NCI-H146 (cell line): Measurements from ENCODE around the gene ZNF611.
"Not testable (repeated sequence)": the region's sequence is repeated elsewhere in the genome, so short reads cannot be mapped to it uniquely, and the experiment has no call there.

ENCODE experiments used
- DNase-seq: peaks from one replicate; lab custom pipeline; 2025; lab: John Stamatoyannopoulos, UW

ZNF611 gene

GRCh38 chr19:52681216-52681615 is 53.6 kb downstream of the ZNF611 start:
- not testable (repeated sequence) for DNase-seq

GRCh38 chr19:52679598-52679997 is 55.2 kb downstream of the ZNF611 start:
- DNase-seq = no peak

- DNase-seq = not testable (repeated sequence)
Observed at GRCh38 chr19:52675239-52675638, 59.6 kb downstream of the ZNF611 start.

GRCh38 chr19:52673014-52673413 is 61.8 kb downstream of the ZNF611 start:
- no peak for DNase-seq

- DNase-seq = no peak
Observed at GRCh38 chr19:52670046-52670445, 64.8 kb downstream of the ZNF611 start.

GRCh38 chr19:52669586-52669985 is 65.3 kb downstream of the ZNF611 start:
- no peak for DNase-seq

- no peak for DNase-seq
Observed at GRCh38 chr19:52667972-52668371, 66.9 kb downstream of the ZNF611 start.

GRCh38 chr19:52666506-52666905 is 68.3 kb downstream of the ZNF611 start:
- DNase-seq = no peak

GRCh38 chr19:52665529-52665928 is 69.3 kb downstream of the ZNF611 start:
- no peak for DNase-seq

- no peak for DNase-seq
Observed at GRCh38 chr19:52665027-52665426, 69.8 kb downstream of the ZNF611 start.

GRCh38 chr19:52664461-52664860 is 70.4 kb downstream of the ZNF611 start:
- DNase-seq = no peak

- no peak for DNase-seq
Observed at GRCh38 chr19:52662631-52663030, 72.2 kb downstream of the ZNF611 start.

- DNase-seq = no peak
Observed at GRCh38 chr19:52660981-52661380, 73.9 kb downstream of the ZNF611 start.

- DNase-seq = no peak
Observed at GRCh38 chr19:52659013-52659412, 75.8 kb downstream of the ZNF611 start.

GRCh38 chr19:52658595-52658994 is 76.2 kb downstream of the ZNF611 start:
- DNase-seq = peak; percentile 93

GRCh38 chr19:52653161-52653560 is 81.7 kb downstream of the ZNF611 start:
- no peak for DNase-seq
